Type B pancreatic cell (in vitro differentiated cells): ENCODE measurements around the gene ZNF526. TPM values are rescaled to one million over a fixed set of nuclear protein-coding genes. Genes with fewer than 3 reads are reported as not detected.

Experiments used
- DNase-seq: peaks from one replicate; pipeline ENCODE4 v3.0.0; 2021; ENCODE audit warnings: mixed read lengths; ENCODE audit not compliant: unreplicated experiment; ENCODE audit errors: extremely low spot score
- H3K27ac Mint-ChIP-seq: 2 replicates; pipeline ENCODE4 v1.8.0; 2021; ENCODE audit warnings: mild to moderate bottlenecking, mixed read lengths
- H3K27me3 Mint-ChIP-seq: 2 replicates; pipeline ENCODE4 v1.8.0; 2021; ENCODE audit warnings: mixed read lengths
- H3K36me3 Mint-ChIP-seq: 2 replicates; pipeline ENCODE4 v1.8.0; 2021; ENCODE audit warnings: mixed read lengths
- H3K4me1 Mint-ChIP-seq: one replicate; pipeline ENCODE4 v1.8.0; 2021; ENCODE audit warnings: mixed read lengths; ENCODE audit not compliant: unreplicated experiment
- H3K4me3 Mint-ChIP-seq: 2 replicates; pipeline ENCODE4 v1.8.0; 2021; ENCODE audit warnings: mild to moderate bottlenecking, mixed read lengths
- H3K9me3 Mint-ChIP-seq: 2 replicates; pipeline ENCODE4 v1.8.0; 2021; ENCODE audit warnings: mixed read lengths
- total RNA-seq: library from RNA; stranded (reverse); gene quantifications from 2 replicates; pipeline ENCODE4 v1.2.1, GENCODE V29; 2021; ENCODE audit warnings: low replicate concordance
- TF ChIP-seq, protein P1 (sequence below): fragments of 200-600 bp; sonication (generic); conservative IDR thresholded peaks from 2 replicates; pipeline ENCODE4 v1.5.0; 2021; ENCODE audit warnings: antibody characterized with exemption, mild to moderate bottlenecking

The ZNF526 gene
- total RNA-seq, 1 donor from 2014 or later, result 18.2 TPM

DNA sequence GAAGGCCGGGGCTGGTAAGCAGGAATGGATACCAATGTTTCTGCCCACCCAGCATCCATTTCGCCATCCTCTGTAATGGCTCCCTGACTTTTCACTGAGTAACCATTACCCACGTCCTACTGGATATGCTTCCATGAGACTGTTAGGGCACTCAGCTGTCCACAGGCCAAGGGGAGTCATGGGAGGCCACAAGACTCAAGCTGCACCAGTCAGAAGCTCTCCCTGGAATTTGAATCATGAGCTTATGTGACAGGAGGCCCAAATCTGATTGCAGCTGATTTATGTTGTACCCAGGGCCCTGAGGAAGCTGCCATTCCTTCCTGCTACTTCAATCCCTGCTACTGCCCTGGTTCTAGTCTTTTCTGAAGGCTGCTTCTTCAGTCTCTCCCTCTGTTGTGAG, 31.0 kb upstream of the ZNF526 start:
- DNase-seq, result no peak
- Mint-ChIP-seq H3K4me3 (no peak overlapping the region), H3K4me1 (peaks cover 12% of the 10 kb centered on the region), H3K27me3 (peaks cover 64% of the 10 kb centered on the region), H3K9me3 (peaks cover 4% of the 10 kb centered on the region), H3K27ac (no peak overlapping the region), H3K36me3 (peaks cover 4% of the 10 kb centered on the region)
- TF ChIP-seq, protein P1, sequence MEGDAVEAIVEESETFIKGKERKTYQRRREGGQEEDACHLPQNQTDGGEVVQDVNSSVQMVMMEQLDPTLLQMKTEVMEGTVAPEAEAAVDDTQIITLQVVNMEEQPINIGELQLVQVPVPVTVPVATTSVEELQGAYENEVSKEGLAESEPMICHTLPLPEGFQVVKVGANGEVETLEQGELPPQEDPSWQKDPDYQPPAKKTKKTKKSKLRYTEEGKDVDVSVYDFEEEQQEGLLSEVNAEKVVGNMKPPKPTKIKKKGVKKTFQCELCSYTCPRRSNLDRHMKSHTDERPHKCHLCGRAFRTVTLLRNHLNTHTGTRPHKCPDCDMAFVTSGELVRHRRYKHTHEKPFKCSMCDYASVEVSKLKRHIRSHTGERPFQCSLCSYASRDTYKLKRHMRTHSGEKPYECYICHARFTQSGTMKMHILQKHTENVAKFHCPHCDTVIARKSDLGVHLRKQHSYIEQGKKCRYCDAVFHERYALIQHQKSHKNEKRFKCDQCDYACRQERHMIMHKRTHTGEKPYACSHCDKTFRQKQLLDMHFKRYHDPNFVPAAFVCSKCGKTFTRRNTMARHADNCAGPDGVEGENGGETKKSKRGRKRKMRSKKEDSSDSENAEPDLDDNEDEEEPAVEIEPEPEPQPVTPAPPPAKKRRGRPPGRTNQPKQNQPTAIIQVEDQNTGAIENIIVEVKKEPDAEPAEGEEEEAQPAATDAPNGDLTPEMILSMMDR, result no peak

DNA sequence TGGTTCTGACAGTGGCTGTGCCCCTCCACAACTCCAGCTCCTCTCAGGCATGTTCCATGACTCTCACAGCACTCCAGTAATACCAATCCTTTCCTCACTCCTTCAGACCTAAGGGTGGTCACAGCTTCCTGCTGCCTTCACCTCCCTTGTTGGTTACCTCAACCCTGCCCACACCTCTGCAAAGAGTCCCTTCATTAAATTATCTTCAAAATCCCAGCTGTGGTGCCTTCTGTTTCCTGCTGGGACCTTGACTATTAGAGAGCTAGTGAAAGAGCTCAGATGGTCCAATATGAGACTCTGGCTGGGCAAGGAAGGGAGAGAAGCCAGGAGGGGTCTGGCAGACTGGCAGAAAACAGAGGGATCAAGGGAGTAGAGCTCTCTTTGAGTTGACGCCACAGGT, 28.8 kb upstream of the ZNF526 start:
- no peak for DNase-seq
- TF ChIP-seq, protein P1, result no peak
- peaks cover 4% of the 10 kb centered on the region for H3K9me3 Mint-ChIP-seq
- peak overlapping the region; percentile 89 for H3K27ac Mint-ChIP-seq
- peaks cover 4% of the 10 kb centered on the region for H3K36me3 Mint-ChIP-seq
- H3K4me3 Mint-ChIP-seq, result no peak overlapping the region
- peaks cover 3% of the 10 kb centered on the region for H3K4me1 Mint-ChIP-seq
- H3K27me3 Mint-ChIP-seq, result peaks cover 50% of the 10 kb centered on the region

DNA sequence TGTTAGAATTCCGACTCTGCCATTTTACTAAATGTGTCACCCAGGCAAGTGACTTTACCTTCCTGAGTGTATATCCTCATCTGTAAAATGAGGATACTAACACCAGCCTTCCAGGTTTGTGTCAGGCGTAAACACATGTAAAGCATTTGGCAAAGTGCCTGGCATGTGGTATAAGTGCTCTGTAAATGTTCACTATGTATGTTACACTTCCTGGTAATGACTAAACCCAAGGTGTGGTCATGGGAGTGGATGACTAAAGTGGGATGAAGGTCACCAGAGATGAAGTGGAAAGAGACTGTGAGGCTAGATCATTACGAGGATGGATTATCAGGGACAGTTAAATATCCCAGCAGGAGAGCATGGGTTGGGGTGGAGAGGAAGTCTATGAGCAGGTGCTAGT, 28.3 kb upstream of the ZNF526 start:
- H3K27me3 Mint-ChIP-seq, result peaks cover 45% of the 10 kb centered on the region
- peaks cover 4% of the 10 kb centered on the region for H3K36me3 Mint-ChIP-seq
- peaks cover 3% of the 10 kb centered on the region for H3K4me1 Mint-ChIP-seq
- peaks cover 4% of the 10 kb centered on the region for H3K9me3 Mint-ChIP-seq
- DNase-seq, result no peak
- peak overlapping the region; percentile 9 for H3K4me3 Mint-ChIP-seq
- TF ChIP-seq, protein P1, result no peak
- peak overlapping the region; percentile 89 for H3K27ac Mint-ChIP-seq

DNA sequence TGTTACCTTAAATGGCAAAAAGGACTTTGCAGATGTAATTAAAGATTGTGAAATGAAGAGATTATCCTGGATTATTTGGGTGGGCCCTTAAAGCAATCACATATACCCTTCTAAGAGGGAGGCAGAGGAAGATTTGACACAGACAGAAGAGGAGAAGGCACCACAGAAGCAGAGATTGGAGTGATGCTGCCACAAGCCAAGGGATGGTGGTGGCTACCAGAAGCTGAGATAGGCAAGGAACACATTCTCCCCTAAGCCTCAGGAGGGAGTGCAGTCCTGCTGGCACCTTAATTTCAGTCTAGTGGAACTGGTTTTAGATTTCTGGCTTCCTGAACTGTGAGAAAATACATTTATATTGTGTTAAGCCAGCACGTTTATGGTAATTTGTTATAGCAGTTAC, 26.8 kb upstream of the ZNF526 start:
- TF ChIP-seq, protein P1, result no peak
- H3K27ac Mint-ChIP-seq, result no peak overlapping the region
- peaks cover 4% of the 10 kb centered on the region for H3K9me3 Mint-ChIP-seq

DNA sequence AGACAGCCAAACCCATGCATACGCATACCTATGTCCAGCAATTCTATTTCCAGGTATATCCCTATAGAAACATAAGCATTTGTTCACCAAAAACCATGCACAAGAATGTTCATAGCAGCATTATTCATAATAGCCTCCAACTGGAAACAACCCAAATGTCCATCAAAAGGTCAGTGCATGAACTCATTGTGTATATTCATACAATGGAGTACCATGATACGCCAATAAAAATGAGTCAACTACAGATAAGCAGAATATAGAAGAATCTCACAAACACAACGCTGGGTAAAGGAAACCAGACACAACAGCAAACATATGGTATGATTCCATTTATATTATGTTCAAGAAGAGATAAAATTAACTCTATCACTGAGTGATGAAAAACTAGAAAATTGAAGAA, 26.4 kb upstream of the ZNF526 start:
- H3K4me1 Mint-ChIP-seq, result peaks cover 3% of the 10 kb centered on the region
- H3K27me3 Mint-ChIP-seq, result peaks cover 39% of the 10 kb centered on the region
- H3K27ac Mint-ChIP-seq, result no peak overlapping the region
- peaks cover 4% of the 10 kb centered on the region for H3K9me3 Mint-ChIP-seq
- TF ChIP-seq, protein P1, result no peak
- peaks cover 10% of the 10 kb centered on the region for H3K36me3 Mint-ChIP-seq
- no peak for DNase-seq
- no peak overlapping the region for H3K4me3 Mint-ChIP-seq

More for the DNA sequence above, 26.8 kb upstream of the ZNF526 start:
- Mint-ChIP-seq H3K4me1 (peaks cover 3% of the 10 kb centered on the region), H3K36me3 (peaks cover 7% of the 10 kb centered on the region), H3K4me3 (no peak overlapping the region), H3K27me3 (peaks cover 39% of the 10 kb centered on the region)
- DNase-seq, result no peak
